Panc1 (cell line): Measurements from ENCODE around the gene SLC16A5. TPM values are rescaled to one million over a fixed set of nuclear protein-coding genes. Genes with fewer than 3 reads are reported as not detected.
"Not testable (repeated sequence)": the region's sequence is repeated elsewhere in the genome, so short reads cannot be mapped to it uniquely, and the experiment has no call there.

Source experiments
- ATAC-seq: fragments of 200-7000 bp; cut with Tn5 transposase; 2 replicates; pipeline ENCODE4 v1.9.1; 2020; ENCODE audit warnings: mild to moderate bottlenecking, moderate library complexity
- BruUV-seq: library from RNA; stranded (reverse); fragments of 400-500 nt; replicated peaks from 2 replicates; lab custom pipeline; 2021; lab: Mats Ljungman, UMichigan
- CTCF ChIA-PET: fragments of 300-600 bp; sonication (Branson Sonifier 250); formaldehyde crosslinking; loops from one replicate; lab custom pipeline; 2022; ENCODE audit warnings: antibody characterized with exemption; lab: Charles Lee
- POLR2A ChIA-PET: fragments of 300-600 bp; sonication (Branson Sonifier 250); formaldehyde crosslinking; loops from one replicate; lab custom pipeline; 2022; ENCODE audit warnings: antibody characterized with exemption; lab: Charles Lee
- DNase-seq: peaks from one replicate; pipeline ENCODE4 v3.0.0-alpha.2; 2010; ENCODE audit warnings: low read depth, low spot score
- H3K27ac ChIP-seq: 2 replicates; pipeline ENCODE4 v1.5.1; 2011; ENCODE audit warnings: mild to moderate bottlenecking, low read length, inconsistent platforms
- H3K27me3 ChIP-seq: fragments of 200-500 bp; sonication (Bioruptor generic); 2 replicates; pipeline ENCODE4 v1.6.0; 2014; ENCODE audit warnings: low read length, inconsistent platforms; ENCODE audit not compliant: control insufficient read depth, insufficient read depth
- H3K36me3 ChIP-seq: fragments of 200-500 bp; sonication (Bioruptor generic); 2 replicates; pipeline ENCODE4 v1.5.1; 2014; ENCODE audit warnings: inconsistent platforms, mild to moderate bottlenecking, low read length, moderate library complexity; ENCODE audit not compliant: control insufficient read depth, insufficient read depth
- H3K4me1 ChIP-seq: 2 replicates; pipeline ENCODE4 v1.5.1; 2011; ENCODE audit warnings: inconsistent platforms, mild to moderate bottlenecking, low read length, moderate library complexity; ENCODE audit not compliant: control insufficient read depth, insufficient read depth
- H3K4me3 ChIP-seq, 2 experiments: 2 replicates each; pipeline ENCODE4 v1.5.1; 2011 to 2012; ENCODE audit warnings: low read depth in 2 of 2, low read length in 2 of 2, mild to moderate bottlenecking in 2 of 2, inconsistent platforms in 1 of 2, moderate library complexity in 1 of 2
- H3K9me3 ChIP-seq: fragments of 200-500 bp; sonication (Bioruptor generic); 2 replicates; pipeline ENCODE4 v1.5.1; 2014; ENCODE audit warnings: low read depth, mild to moderate bottlenecking, inconsistent platforms, low read length, moderate library complexity; ENCODE audit not compliant: control insufficient read depth, insufficient read depth
- CTCF ChIP-seq: fragments of 450-650 bp; IDR thresholded peaks from 2 replicates; pipeline ENCODE4 v1.5.1; 2017; ENCODE audit warnings: mild to moderate bottlenecking
- POLR2AphosphoS5 ChIP-seq: IDR thresholded peaks from 2 replicates; pipeline ENCODE4 v1.6.1; 2012; ENCODE audit warnings: mild to moderate bottlenecking, low read depth, low read length, moderate library complexity
- REST ChIP-seq, 2 experiments: IDR thresholded peaks; 2 replicates each; pipeline ENCODE4 v1.6.1; 2011 to 2012; ENCODE audit warnings: low read depth in 2 of 2, control low read depth in 1 of 2, low read length in 1 of 2, mild to moderate bottlenecking in 1 of 2, moderate library complexity in 1 of 2; ENCODE audit not compliant: insufficient read depth in 1 of 2
- SIN3A ChIP-seq: IDR thresholded peaks from 2 replicates; pipeline ENCODE4 v1.6.1; 2012; ENCODE audit warnings: low read depth, mild to moderate bottlenecking, low read length, moderate library complexity, borderline replicate concordance; ENCODE audit not compliant: insufficient read depth
- TCF7L2 ChIP-seq: IDR thresholded peaks from 2 replicates; pipeline ENCODE4 v1.6.1; 2011; ENCODE audit warnings: mild to moderate bottlenecking, low read depth, low read length, inconsistent platforms
- in situ Hi-C: cut with HindIII; loops from 2 replicates; pipeline ENCODE4 v1.10.0; 2016; ENCODE audit warnings: low sequenced_read_pairs, low pct_unique_long_range_greater_than_20kb
- intact Hi-C: fragments of 100-400 bp; cut with micrococcal nuclease; formaldehyde crosslinking; loops from one replicate; pipeline ENCODE4 v1.10.0; 2022; ENCODE audit not compliant: unreplicated experiment
- total RNA-seq: library from RNA; stranded (reverse); gene quantifications from one replicate; pipeline ENCODE4 v1.2.1, GENCODE V29; 2021; ENCODE audit not compliant: unreplicated experiment

Gene SLC16A5
- total RNA-seq, 1 experiment from 2014 or later: 46.6 TPM

- H3K9me3 ChIP-seq: no peaks in the 10 kb centered on the region
- peak within 1 kb of the TSS; percentile 72 to 83 for H3K4me3 ChIP-seq
- intact Hi-C loops (no loop called here), in situ Hi-C loops (no loop called here)
- no peak for DNase-seq
- no peaks in the 10 kb centered on the region for H3K27me3 ChIP-seq
- POLR2A ChIA-PET: interaction anchor here (0.6 to 1.2 kb wide), 3 partner anchors 13 to 113 kb away, joined by 3 read pairs; no protein-coding TSS in a partner anchor
- H3K27ac ChIP-seq: peak within 1 kb of the TSS; percentile 93
- CTCF ChIA-PET: interaction anchor here (0.6 to 2.8 kb wide), 5 partner anchors 17 to 70 kb away, joined by 3 to 12 read pairs (median 4); no protein-coding TSS in a partner anchor
- TF ChIP-seq POLR2AphosphoS5 (peak; percentile 95), SIN3A (peak; percentile 90; the same call in 1 of the 2 replicates), CTCF (peak; percentile 89), TCF7L2 (peak; percentile 52), REST (IDR thresholded peaks at IDR 0.05; ENCODE audit: insufficient read depth in 1 of 2, low read depth in 2 of 2, low read length in 1 of 2) (no peak; a peak in 1 of 4 replicates)
- no TSS peak for BruUV-seq
- peaks cover 24% of the 10 kb centered on the region for H3K4me1 ChIP-seq
- ATAC-seq: peak; percentile 87
- H3K36me3 ChIP-seq: peaks cover 3% of the 10 kb centered on the region; the same call in 1 of the 2 replicates
Observed at GRCh38 chr17:75131278-75132017, 43.7 kb downstream of the SLC16A5 start, which contains the start of gene NT5C. Gene NT5C (minus strand): TSS chr17:75131742. CDS start chr17:75131707, 35 bp downstream.

GRCh38 chr17:75132018-75133000 lies 44.6 kb downstream of the SLC16A5 start:
- Histone ChIP-seq H3K27ac (peak overlapping the region; percentile 93), H3K4me3 (peak overlapping the region; percentile 72 to 83), H3K4me1 (peaks cover 23% of the 10 kb centered on the region)
- DNase-seq, intact Hi-C loops, H3K27me3 ChIP-seq, in situ Hi-C loops, BruUV-seq, H3K9me3 ChIP-seq, ATAC-seq, H3K36me3 ChIP-seq: not testable (repeated sequence)
- ChIA-PET POLR2A (interaction anchor here (0.6 to 1.2 kb wide), 3 partner anchors 55 to 113 kb away, joined by 3 to 12 read pairs (median 3); no protein-coding TSS in a partner anchor), CTCF (interaction anchor here (0.6 to 2.8 kb wide), 2 partner anchors 18 to 69 kb away, joined by 3 to 12 read pairs; no protein-coding TSS in a partner anchor)
